ENCODE data around the gene DDX25. TPM values are rescaled to one million over a fixed set of nuclear protein-coding genes. Genes with fewer than 3 reads are reported as not detected.
A peak's percentile ranks its signal among the peaks of the same experiment; 100 is the strongest.

The DDX25 gene
- total RNA-seq, 1 experiment from 2014 or later: 0.37 TPM

GRCh38 chr11:125938418-125938817 lies 34.1 kb downstream of the DDX25 start:
- no peaks in the 10 kb centered on the region for H3K36me3 ChIP-seq (ENCODE audit: control insufficient read depth in 1 of 2, insufficient read depth in 2 of 2, low read length in 2 of 2)
- H3K9me3 ChIP-seq (ENCODE audit: control insufficient read depth in 1 of 2, insufficient read depth in 1 of 2, low read depth in 1 of 2, low read length in 2 of 2): no peaks in the 10 kb centered on the region
- no peaks in the 10 kb centered on the region for H3K9me2 ChIP-seq (ENCODE audit: insufficient read depth)
- ChIA-PET RAD21 (ENCODE audit: low non-redundant PET in 1 of 2, low total read pairs in 2 of 2, uncharacterized antibody in 2 of 2, unreplicated experiment in 2 of 2) (no interaction called here), CTCF (interaction anchor here (1.9 kb wide), 1 partner anchor 256 kb away, joined by 5 read pairs; no protein-coding TSS in a partner anchor), POLR2A (no interaction called here)
- H3K4me1 ChIP-seq (ENCODE audit: control insufficient read depth in 1 of 2, insufficient read depth in 2 of 2, low read length in 2 of 2): peaks cover 0 to 12% of the 10 kb centered on the region in 2 experiments; a peak in 2 of 4 replicates
- H2AFZ ChIP-seq (ENCODE audit: low read depth, low read length, poor library complexity, severe bottlenecking): peak overlapping the region; percentile 35
- H3K27ac ChIP-seq (ENCODE audit: low read depth, low read length): no peak overlapping the region
- no peaks in the 10 kb centered on the region for H3K27me3 ChIP-seq (ENCODE audit: insufficient read depth, low read length)
- H3K9ac ChIP-seq (ENCODE audit: low read length): no peak overlapping the region
- intact Hi-C loops (cut with micrococcal nuclease): no loop called here
- peak overlapping the region; percentile 49 for H3K4me2 ChIP-seq (ENCODE audit: low read length)
- peak; percentile 48 for ATAC-seq
- no peaks in the 10 kb centered on the region for H4K20me1 ChIP-seq (ENCODE audit: insufficient read depth)
- BruUV-seq (replicated peaks): no TSS peak
- DNase-seq (ENCODE audit: low read depth, low spot score): no peak
- no peaks in the 10 kb centered on the region for H3K79me2 ChIP-seq (ENCODE audit: insufficient read depth, low read length)
- TF ChIP-seq CEBPB (IDR thresholded peaks at IDR 0.05; ENCODE audit: low read depth): no peak
- no peak for TF ChIP-seq SP1 (IDR thresholded peaks at IDR 0.05; ENCODE audit: low read depth)
- TF ChIP-seq ZBTB33 (IDR thresholded peaks at IDR 0.05; ENCODE audit: extremely low read depth, insufficient replicate concordance, low read length): no peak
- TF ChIP-seq POLR2A (IDR thresholded peaks at IDR 0.05; ENCODE audit: borderline replicate concordance, extremely low read depth, insufficient read depth, insufficient read length): no peak
- no peak for TF ChIP-seq ATF3 (IDR thresholded peaks at IDR 0.05)
- no peak for TF ChIP-seq ZNF274 (IDR thresholded peaks at IDR 0.05; ENCODE audit: low read depth, low read length)
- no peak for TF ChIP-seq ELF1 (IDR thresholded peaks at IDR 0.05; ENCODE audit: borderline replicate concordance, low read depth)
- no peak for TF ChIP-seq ZFX (IDR thresholded peaks at IDR 0.05)
- TF ChIP-seq RAD21 (IDR thresholded peaks at IDR 0.05; ENCODE audit: low read depth): no peak
- TF ChIP-seq YY1 (IDR thresholded peaks at IDR 0.05; ENCODE audit: extremely low read depth, insufficient replicate concordance, low read depth, low read length): no peak
- TF ChIP-seq EGR1 (IDR thresholded peaks at IDR 0.05; ENCODE audit: low read depth): no peak
- TF ChIP-seq TCF7L2 (IDR thresholded peaks at IDR 0.05; ENCODE audit: borderline replicate concordance, extremely low read depth, insufficient read depth, insufficient read length): no peak
- TF ChIP-seq CTCF (IDR thresholded peaks at IDR 0.05 in 2 of 3, conservative IDR thresholded peaks at IDR 0.05 in 1 of 3; ENCODE audit: borderline replicate concordance in 1 of 3, insufficient read depth in 1 of 3, low read depth in 2 of 3, low read length in 2 of 3): no peak
- 0 out of 4 replicates have a peak overlapping the region, but pooled peaks of 1 of the 2 experiments have one; percentile 16 for H3K4me3 ChIP-seq (replicated peaks in 1 of 2; ENCODE audit: low read depth in 1 of 2, low read length in 2 of 2)
